MM.1S (cell line): ENCODE data around the gene OR5P2.
"Not testable (repeated sequence)": the region's sequence is repeated elsewhere in the genome, so short reads cannot be mapped to it uniquely, and the experiment has no call there.

Experiments used
- DNase-seq: peaks from one replicate; pipeline ENCODE4 v3.0.0-alpha.2; 2015
- H2AFZ ChIP-seq: fragments of 300-600 bp; sonication (generic); 2 replicates; pipeline ENCODE4 v1.6.0; 2016; ENCODE audit warnings: antibody characterized with exemption, low read length
- H3F3A ChIP-seq: fragments of 300-600 bp; sonication (generic); 2 replicates; pipeline ENCODE4 v1.6.1; 2016; ENCODE audit warnings: mild to moderate bottlenecking, antibody characterized with exemption, low read length, moderate library complexity, mixed read lengths; ENCODE audit not compliant: insufficient read depth
- H3K27ac ChIP-seq: fragments of 300-600 bp; sonication (generic); 2 replicates; pipeline ENCODE4 v1.5.1; 2016; ENCODE audit warnings: mild to moderate bottlenecking, low read length
- H3K27me3 ChIP-seq: fragments of 300-600 bp; sonication (generic); replicated peaks from 2 replicates; pipeline ENCODE4 v1.6.0; 2016; ENCODE audit warnings: low read length; ENCODE audit not compliant: insufficient read depth
- H3K36me3 ChIP-seq: fragments of 300-600 bp; sonication (generic); replicated peaks from 2 replicates; pipeline ENCODE4 v1.6.1; 2016; ENCODE audit warnings: mild to moderate bottlenecking, low read length, mixed read lengths; ENCODE audit not compliant: insufficient read depth
- H3K4me1 ChIP-seq: fragments of 300-600 bp; sonication (generic); 2 replicates; pipeline ENCODE4 v1.6.1; 2016; ENCODE audit warnings: low read length, mixed read lengths
- H3K4me2 ChIP-seq: fragments of 300-600 bp; sonication (generic); 2 replicates; pipeline ENCODE4 v1.6.0; 2016; ENCODE audit warnings: low read depth, low read length
- H3K4me3 ChIP-seq: fragments of 300-600 bp; sonication (generic); 2 replicates; pipeline ENCODE4 v1.5.1; 2016; ENCODE audit warnings: low read length, mixed read lengths
- H3K79me2 ChIP-seq: fragments of 300-600 bp; sonication (generic); 2 replicates; pipeline ENCODE4 v1.6.1; 2016; ENCODE audit warnings: mixed run types, low read length, mixed read lengths
- H3K9ac ChIP-seq: fragments of 300-600 bp; sonication (generic); 2 replicates; pipeline ENCODE4 v1.6.1; 2016; ENCODE audit warnings: low read length, mixed read lengths
- H3K9me2 ChIP-seq: fragments of 300-600 bp; sonication (generic); replicated peaks from 2 replicates; pipeline ENCODE4 v1.6.1; 2016; ENCODE audit warnings: mild to moderate bottlenecking, low read length, mixed read lengths; ENCODE audit not compliant: insufficient read depth
- H3K9me3 ChIP-seq: fragments of 300-600 bp; sonication (generic); replicated peaks from 2 replicates; pipeline ENCODE4 v1.6.1; 2016; ENCODE audit warnings: mild to moderate bottlenecking, low read length, mixed read lengths; ENCODE audit not compliant: insufficient read depth
- H4K20me1 ChIP-seq: fragments of 300-600 bp; sonication (generic); 2 replicates; pipeline ENCODE4 v1.6.1; 2016; ENCODE audit warnings: mild to moderate bottlenecking, low read length, moderate library complexity, mixed read lengths; ENCODE audit not compliant: insufficient read depth
- CTCF ChIP-seq: fragments of 300-600 bp; sonication (generic); IDR thresholded peaks from 2 replicates; pipeline ENCODE4 v1.5.1; 2016; ENCODE audit warnings: antibody characterized with exemption, low read length, mixed read lengths
- EZH2 ChIP-seq: fragments of 300-600 bp; sonication (generic); optimal IDR thresholded peaks from 2 replicates; pipeline ENCODE3; 2017; ENCODE audit warnings: low read depth, mild to moderate bottlenecking, antibody characterized with exemption, low read length, mixed read lengths
- EZH2phosphoT487 ChIP-seq: fragments of 300-600 bp; sonication (generic); IDR thresholded peaks from 2 replicates; pipeline ENCODE4 v1.6.1; 2018; ENCODE audit warnings: antibody characterized with exemption, low read length

The OR5P2 gene

DNA sequence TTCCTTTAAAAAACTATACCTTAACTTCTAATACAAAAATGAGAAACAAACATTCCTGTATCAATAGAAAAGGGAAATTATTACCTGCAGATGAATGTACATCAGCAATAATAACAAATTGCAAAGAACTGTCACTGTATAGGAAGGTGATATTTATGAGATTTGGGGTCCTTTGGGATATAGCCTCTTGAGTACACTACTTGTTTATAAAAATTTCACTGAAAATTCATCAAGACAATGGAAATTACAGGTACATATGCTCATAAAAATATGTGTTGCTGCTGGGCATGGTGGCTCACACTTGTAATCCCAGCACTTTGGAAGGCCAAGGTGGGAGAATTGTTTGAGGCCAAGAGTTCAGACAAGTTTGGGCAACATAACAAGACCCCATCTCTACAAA lies 34.0 kb upstream of the OR5P2 start, which contains the start of gene OR5P3:
OR5P3 (minus strand) TSS at position 101 of the 400 bp plus-strand sequence.
- no peaks in the 10 kb centered on the region for H4K20me1 ChIP-seq
- H2AFZ ChIP-seq = no peak within 1 kb of the TSS
- no peak for DNase-seq
- no peak within 1 kb of the TSS for H3K4me3 ChIP-seq
- H3F3A ChIP-seq = no peaks in the 10 kb centered on the region
- TF ChIP-seq EZH2phosphoT487 = no peak
- H3K9ac ChIP-seq = no peak within 1 kb of the TSS
- H3K4me2 ChIP-seq = no peak within 1 kb of the TSS
- no peaks in the 10 kb centered on the region for H3K36me3 ChIP-seq
- H3K27me3 ChIP-seq = no peaks in the 10 kb centered on the region
- no peaks in the 10 kb centered on the region for H3K9me2 ChIP-seq
- no peaks in the 10 kb centered on the region for H3K79me2 ChIP-seq
- no peaks in the 10 kb centered on the region for H3K4me1 ChIP-seq
- no peaks in the 10 kb centered on the region for H3K9me3 ChIP-seq
- no peak within 1 kb of the TSS for H3K27ac ChIP-seq

DNA sequence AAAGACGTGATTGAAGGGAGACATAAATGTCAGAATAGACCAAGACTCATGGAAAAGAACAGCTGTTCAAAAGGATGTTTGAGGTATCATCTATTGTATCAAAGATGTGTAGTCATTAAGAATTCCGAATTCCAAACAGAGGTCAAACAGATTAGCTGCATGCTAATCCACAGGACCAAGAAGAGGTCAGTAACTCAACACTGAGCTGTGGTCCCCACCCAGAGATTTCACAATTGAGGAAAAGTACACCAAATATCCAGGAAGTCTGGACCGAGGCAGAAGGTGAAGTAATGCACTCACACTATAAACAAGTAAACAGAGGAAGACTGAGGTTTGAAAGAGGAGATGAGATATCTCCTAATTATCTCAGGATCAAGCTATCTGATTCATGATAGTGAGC lies 29.6 kb upstream of the OR5P2 start:
- no peak for DNase-seq
- TF ChIP-seq EZH2 (no peak), CTCF (no peak), EZH2phosphoT487 (no peak)
- Histone ChIP-seq H3K36me3 (no peaks in the 10 kb centered on the region), H3K9ac (no peak overlapping the region), H3K27ac (no peak overlapping the region), H3K4me2 (no peak overlapping the region), H4K20me1 (no peaks in the 10 kb centered on the region), H3K27me3 (no peaks in the 10 kb centered on the region), H3F3A (no peaks in the 10 kb centered on the region), H3K9me2 (no peaks in the 10 kb centered on the region), H2AFZ (no peak overlapping the region), H3K9me3 (no peaks in the 10 kb centered on the region), H3K4me3 (no peak overlapping the region), H3K4me1 (no peaks in the 10 kb centered on the region), H3K79me2 (no peaks in the 10 kb centered on the region)

- not testable (repeated sequence) for H3K36me3 ChIP-seq, H3K9me2 ChIP-seq, H2AFZ ChIP-seq
Measured at GRCh38 chr11:7820417-7820816, 23.7 kb upstream of the OR5P2 start.

GRCh38 chr11:7814897-7815296 lies 18.2 kb upstream of the OR5P2 start:
- H3K9me3 ChIP-seq, H3K9me2 ChIP-seq, H3K79me2 ChIP-seq, H3K4me1 ChIP-seq, H2AFZ ChIP-seq, H3K36me3 ChIP-seq, H3K4me3 ChIP-seq, H4K20me1 ChIP-seq, H3K27ac ChIP-seq, H3K4me2 ChIP-seq, H3K27me3 ChIP-seq, H3K9ac ChIP-seq, H3F3A ChIP-seq, DNase-seq: not testable (repeated sequence)

More at GRCh38 chr11:7820417-7820816, 23.7 kb upstream of the OR5P2 start:
- not testable (repeated sequence) for H3K9me3 ChIP-seq, H3K27me3 ChIP-seq, H3K4me2 ChIP-seq, H3K4me1 ChIP-seq, H3K4me3 ChIP-seq, H3K9ac ChIP-seq, H3K27ac ChIP-seq, H4K20me1 ChIP-seq, H3F3A ChIP-seq, DNase-seq, H3K79me2 ChIP-seq

DNA sequence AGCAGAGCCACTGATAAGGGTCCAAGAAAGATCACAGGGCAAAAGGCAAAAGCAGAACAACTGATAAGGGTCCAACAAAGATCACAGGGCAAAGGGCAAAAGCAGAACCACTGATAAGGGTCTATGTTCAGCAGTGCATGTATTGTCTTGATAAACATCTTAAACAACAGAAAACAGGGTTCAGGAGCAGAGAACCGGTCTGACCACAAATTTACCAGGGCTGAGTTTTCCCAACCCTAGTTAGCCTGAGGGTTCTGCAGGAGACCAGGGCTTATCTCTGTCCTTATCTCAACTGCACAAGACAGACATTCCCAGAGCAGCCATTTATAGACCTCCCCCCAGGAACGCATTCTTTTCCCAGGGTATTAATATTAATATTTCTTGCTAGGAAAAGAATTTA lies 13.6 kb upstream of the OR5P2 start:
- not testable (repeated sequence) for H3K4me1 ChIP-seq, DNase-seq, H4K20me1 ChIP-seq, H3F3A ChIP-seq, H3K79me2 ChIP-seq, H3K27me3 ChIP-seq, H3K4me2 ChIP-seq, H3K36me3 ChIP-seq, H2AFZ ChIP-seq, H3K27ac ChIP-seq, H3K9ac ChIP-seq, H3K4me3 ChIP-seq, H3K9me3 ChIP-seq, H3K9me2 ChIP-seq
